Fibroblast of lung (primary cell): ENCODE measurements around the gene FOXL1. TPM values are rescaled to one million over a fixed set of nuclear protein-coding genes. Genes with fewer than 3 reads are reported as not detected.
A peak's percentile ranks its signal among the peaks of the same experiment; 100 is the strongest.

Experiments
- DNase-seq, 2 donors: peaks; one replicate each; pipeline versions ENCODE4 v3.0.0 to v3.0.0-alpha.2; 2010; ENCODE audit warnings: low read depth in 2 of 2
- H2AFZ ChIP-seq: 2 replicates; pipeline ENCODE4 v1.5.1; 2012; ENCODE audit warnings: low read length, control low read depth, inconsistent platforms
- H3K27ac ChIP-seq: 2 replicates; pipeline ENCODE4 v1.5.1; 2011; ENCODE audit warnings: low read length, control low read depth; ENCODE audit not compliant: insufficient read depth
- H3K27me3 ChIP-seq: 2 replicates; pipeline ENCODE4 v1.5.1; 2011; ENCODE audit warnings: mild to moderate bottlenecking, low read length; ENCODE audit not compliant: control insufficient read depth, insufficient read depth
- H3K36me3 ChIP-seq: 2 replicates; pipeline ENCODE4 v1.5.1; 2011; ENCODE audit warnings: low read length; ENCODE audit not compliant: control insufficient read depth, insufficient read depth
- H3K4me1 ChIP-seq: 2 replicates; pipeline ENCODE4 v1.5.1; 2011; ENCODE audit warnings: low read length; ENCODE audit not compliant: control insufficient read depth, insufficient read depth; ENCODE audit errors: extremely low read depth
- H3K4me2 ChIP-seq: 2 replicates; pipeline ENCODE4 v1.5.1; 2011; ENCODE audit warnings: low read length, control low read depth; ENCODE audit not compliant: insufficient read depth; ENCODE audit errors: extremely low read depth
- H3K4me3 ChIP-seq, 4 experiments: fragments of 200-600 bp in 1 of 4; sonication (generic) in 1 of 4; replicated peaks in 1 of 4; 2 replicates each; pipeline ENCODE4 v1.5.1; 2011 to 2016; ENCODE audit warnings: low read length in 4 of 4, low read depth in 3 of 4, mild to moderate bottlenecking in 3 of 4, control low read depth in 2 of 4, inconsistent platforms in 1 of 4, mixed read lengths in 1 of 4; ENCODE audit not compliant: insufficient read depth in 1 of 4; ENCODE audit errors: control extremely low read depth in 1 of 4
- H3K79me2 ChIP-seq: 2 replicates; pipeline ENCODE4 v1.5.1; 2012; ENCODE audit warnings: mild to moderate bottlenecking, low read length, inconsistent platforms; ENCODE audit not compliant: control insufficient read depth, insufficient read depth
- H3K9ac ChIP-seq: 2 replicates; pipeline ENCODE4 v1.5.1; 2011; ENCODE audit warnings: mild to moderate bottlenecking, low read length, control low read depth; ENCODE audit not compliant: insufficient read depth
- H3K9me3 ChIP-seq: 2 replicates; pipeline ENCODE4 v1.5.1; 2012; ENCODE audit warnings: low read depth, low read length; ENCODE audit not compliant: control insufficient read depth, insufficient read depth
- H4K20me1 ChIP-seq: 2 replicates; pipeline ENCODE4 v1.5.1; 2011; ENCODE audit warnings: low read length; ENCODE audit not compliant: control insufficient read depth, insufficient read depth; ENCODE audit errors: extremely low read depth
- EZH2 ChIP-seq: IDR thresholded peaks from 2 replicates; pipeline ENCODE4 v1.5.1; 2012; ENCODE audit warnings: low read length, control low read depth, mild to moderate bottlenecking; ENCODE audit errors: missing control alignments
- polyA plus RNA-seq, 2 donors: library from polyadenylated mRNA; depleted of rRNA in 1 of 2; stranded (reverse) in 1 of 2; unstranded in 1 of 2; fragments of >200 nt; gene quantifications; 2 replicates each; pipeline ENCODE4 v1.2.1, GENCODE V29; 2011 to 2012; ENCODE audit warnings: missing spikeins in 1 of 2
- total RNA-seq: library from RNA; depleted of rRNA; stranded (reverse); fragments of >200 nt; gene quantifications from 2 replicates; pipeline ENCODE4 v1.2.1, GENCODE V29; 2014
- TF ChIP-seq, protein P1 (sequence below), 2 donors: IDR thresholded peaks in 1 of 2; conservative IDR thresholded peaks in 1 of 2; 1 replicate in 1 of 2; 2 replicates in 1 of 2; pipeline ENCODE4 v1.5.1; 2011 to 2012; ENCODE audit warnings: low read length in 2 of 2, control low read depth in 1 of 2, inconsistent platforms in 1 of 2, low read depth in 1 of 2, mild to moderate bottlenecking in 1 of 2

The FOXL1 gene
- total and polyA plus RNA-seq, 2 donors (not counting 1 experiment from before 2014, with no cell fraction given), result 5.9 to 27.4 TPM

DNA sequence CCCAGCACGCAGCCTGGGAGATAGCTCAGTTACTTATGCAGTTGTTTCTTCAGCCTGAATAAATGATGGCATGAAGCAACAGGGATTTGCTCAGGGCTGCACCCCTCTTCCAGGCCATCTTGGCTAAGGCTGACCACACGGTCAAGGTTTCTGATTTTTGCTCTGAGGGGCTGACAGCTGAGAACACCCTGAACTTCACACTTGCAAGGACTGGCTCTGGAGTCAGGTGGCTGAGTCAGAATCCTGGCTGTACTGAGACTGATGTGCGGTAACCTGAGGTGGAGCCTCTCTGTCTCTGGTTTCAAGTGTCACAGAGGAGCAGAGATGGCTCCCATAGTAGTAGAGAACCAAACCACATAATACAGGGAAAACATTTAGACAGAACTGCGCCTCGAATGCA, 28.1 kb upstream of the FOXL1 start:
- Histone ChIP-seq H3K4me1 (no peaks in the 10 kb centered on the region), H2AFZ (no peak overlapping the region), H3K4me2 (no peak overlapping the region), H3K9ac (no peak overlapping the region), H3K36me3 (peaks cover 9% of the 10 kb centered on the region), H3K79me2 (peaks cover 14% of the 10 kb centered on the region), H4K20me1 (no peaks in the 10 kb centered on the region), H3K27ac (no peak overlapping the region), H3K4me3 (no peak overlapping the region), H3K27me3 (no peaks in the 10 kb centered on the region), H3K9me3 (no peaks in the 10 kb centered on the region)
- no peak for TF ChIP-seq EZH2
- TF ChIP-seq, protein P1, sequence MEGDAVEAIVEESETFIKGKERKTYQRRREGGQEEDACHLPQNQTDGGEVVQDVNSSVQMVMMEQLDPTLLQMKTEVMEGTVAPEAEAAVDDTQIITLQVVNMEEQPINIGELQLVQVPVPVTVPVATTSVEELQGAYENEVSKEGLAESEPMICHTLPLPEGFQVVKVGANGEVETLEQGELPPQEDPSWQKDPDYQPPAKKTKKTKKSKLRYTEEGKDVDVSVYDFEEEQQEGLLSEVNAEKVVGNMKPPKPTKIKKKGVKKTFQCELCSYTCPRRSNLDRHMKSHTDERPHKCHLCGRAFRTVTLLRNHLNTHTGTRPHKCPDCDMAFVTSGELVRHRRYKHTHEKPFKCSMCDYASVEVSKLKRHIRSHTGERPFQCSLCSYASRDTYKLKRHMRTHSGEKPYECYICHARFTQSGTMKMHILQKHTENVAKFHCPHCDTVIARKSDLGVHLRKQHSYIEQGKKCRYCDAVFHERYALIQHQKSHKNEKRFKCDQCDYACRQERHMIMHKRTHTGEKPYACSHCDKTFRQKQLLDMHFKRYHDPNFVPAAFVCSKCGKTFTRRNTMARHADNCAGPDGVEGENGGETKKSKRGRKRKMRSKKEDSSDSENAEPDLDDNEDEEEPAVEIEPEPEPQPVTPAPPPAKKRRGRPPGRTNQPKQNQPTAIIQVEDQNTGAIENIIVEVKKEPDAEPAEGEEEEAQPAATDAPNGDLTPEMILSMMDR (conservative IDR thresholded peaks at IDR 0.05 in 1 of 2, IDR thresholded peaks at IDR 0.05 in 1 of 2; ENCODE audit: low read depth in 1 of 2, low read length in 2 of 2), result no peak
- no peak for DNase-seq

DNA sequence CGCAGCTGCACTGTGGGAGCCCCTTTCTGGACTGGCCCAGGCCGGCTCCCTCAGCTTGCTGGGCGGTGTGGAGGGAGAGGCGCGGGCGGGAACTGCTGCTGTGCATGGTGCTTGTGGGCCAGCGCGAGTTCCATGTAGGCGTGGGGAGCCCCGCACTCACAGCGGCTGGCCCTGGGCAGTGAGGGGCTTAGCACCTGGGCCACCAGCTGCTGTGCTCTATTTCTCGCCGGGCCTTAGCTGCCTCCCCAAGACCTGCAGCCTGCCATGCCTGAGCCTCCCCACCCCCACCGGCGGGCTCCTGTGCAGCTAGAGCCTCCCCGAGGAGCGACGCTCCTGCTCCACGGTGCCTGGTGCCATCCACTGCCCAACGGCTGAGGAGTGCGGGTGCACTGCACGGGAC, 25.0 kb upstream of the FOXL1 start:
- Histone ChIP-seq H2AFZ (no peak overlapping the region), H3K4me2 (no peak overlapping the region), H3K79me2 (peaks cover 14% of the 10 kb centered on the region), H3K9me3 (no peaks in the 10 kb centered on the region), H3K9ac (no peak overlapping the region), H3K4me1 (no peaks in the 10 kb centered on the region), H3K27me3 (no peaks in the 10 kb centered on the region), H3K36me3 (peaks cover 6% of the 10 kb centered on the region), H3K4me3 (no peak overlapping the region), H3K27ac (no peak overlapping the region), H4K20me1 (no peaks in the 10 kb centered on the region)
- TF ChIP-seq, protein P1 (conservative IDR thresholded peaks at IDR 0.05 in 1 of 2, IDR thresholded peaks at IDR 0.05 in 1 of 2; ENCODE audit: low read depth in 1 of 2, low read length in 2 of 2), result no peak
- no peak for TF ChIP-seq EZH2
- DNase-seq, result no peak

DNA sequence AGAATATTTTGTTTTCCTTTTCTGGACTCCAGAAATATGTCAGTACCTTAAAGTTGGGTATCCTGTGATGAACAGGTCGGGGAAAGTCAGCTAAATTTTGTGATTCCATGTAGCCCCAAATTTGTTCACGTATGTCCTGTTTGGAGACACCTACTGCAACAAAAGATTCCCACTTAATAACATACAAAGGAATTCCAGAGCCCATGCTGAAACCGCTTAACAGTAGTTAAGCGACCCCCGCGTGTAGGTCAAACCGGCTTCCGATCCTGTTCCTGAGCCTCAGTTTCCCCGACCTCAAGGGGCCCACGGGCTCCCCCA, 23.8 kb upstream of the FOXL1 start:
- Histone ChIP-seq H3K4me2 (peak overlapping the region; percentile 83), H3K9ac (peak overlapping the region; percentile 92), H3K4me3 (peak overlapping the region; percentile 57 to 98 (median 83)), H3K27ac (peak overlapping the region; percentile 90), H2AFZ (peak overlapping the region; percentile 33), H4K20me1 (no peaks in the 10 kb centered on the region), H3K27me3 (no peaks in the 10 kb centered on the region), H3K9me3 (no peaks in the 10 kb centered on the region), H3K79me2 (peaks cover 14% of the 10 kb centered on the region), H3K36me3 (peaks cover 6% of the 10 kb centered on the region), H3K4me1 (no peaks in the 10 kb centered on the region)
- TF ChIP-seq, protein P1 (conservative IDR thresholded peaks at IDR 0.05 in 1 of 2, IDR thresholded peaks at IDR 0.05 in 1 of 2; ENCODE audit: low read depth in 1 of 2, low read length in 2 of 2), result no peak
- no peak for TF ChIP-seq EZH2
- no peak for DNase-seq
